ENCODE results near the gene RNF32.
A peak's percentile ranks its signal among the peaks of the same experiment; 100 is the strongest.

Gene RNF32

GRCh38 chr7:156669035-156669828 is 28.7 kb downstream of the RNF32 start:
- H3K36me3 Mint-ChIP-seq (ENCODE audit: low read depth): peaks cover 4% of the 10 kb centered on the region
- H3K4me3 Mint-ChIP-seq: no peak overlapping the region
- peaks cover 8% of the 10 kb centered on the region for H3K4me1 Mint-ChIP-seq
- H3K27me3 Mint-ChIP-seq (ENCODE audit: low read depth): no peaks in the 10 kb centered on the region
- H3K9me3 Mint-ChIP-seq: no peaks in the 10 kb centered on the region
- no peak overlapping the region for H3K27ac Mint-ChIP-seq
- TF ChIP-seq CTCF (IDR thresholded peaks at IDR 0.05; ENCODE audit: unreplicated experiment in 3 of 3): no peak

GRCh38 chr7:156673454-156673853 is 32.9 kb downstream of the RNF32 start:
- H3K4me1 Mint-ChIP-seq: peaks cover 13% of the 10 kb centered on the region
- H3K27me3 Mint-ChIP-seq (ENCODE audit: low read depth): no peaks in the 10 kb centered on the region
- H3K36me3 Mint-ChIP-seq (ENCODE audit: low read depth): peaks cover 26% of the 10 kb centered on the region
- no peak overlapping the region for H3K27ac Mint-ChIP-seq
- H3K4me3 Mint-ChIP-seq: peak overlapping the region in 1 of 3 experiments; percentile 58
- no peak for TF ChIP-seq CTCF (IDR thresholded peaks at IDR 0.05; ENCODE audit: unreplicated experiment in 3 of 3)
- no peaks in the 10 kb centered on the region for H3K9me3 Mint-ChIP-seq

- no peaks in the 10 kb centered on the region for H3K27me3 Mint-ChIP-seq (ENCODE audit: low read depth)
- H3K4me3 Mint-ChIP-seq: no peak overlapping the region
- no peaks in the 10 kb centered on the region for H3K9me3 Mint-ChIP-seq
- H3K36me3 Mint-ChIP-seq (ENCODE audit: low read depth): peaks cover 26% of the 10 kb centered on the region
- no peak overlapping the region for H3K27ac Mint-ChIP-seq
- H3K4me1 Mint-ChIP-seq: peaks cover 13% of the 10 kb centered on the region
- no peak for TF ChIP-seq CTCF (IDR thresholded peaks at IDR 0.05; ENCODE audit: unreplicated experiment in 3 of 3)
These were observed 33.3 kb downstream of the RNF32 start for GRCh38 chr7:156673902-156674301.

GRCh38 chr7:156675721-156676120 is 35.1 kb downstream of the RNF32 start:
- no peaks in the 10 kb centered on the region for H3K27me3 Mint-ChIP-seq (ENCODE audit: low read depth)
- no peaks in the 10 kb centered on the region for H3K9me3 Mint-ChIP-seq
- peaks cover 34% of the 10 kb centered on the region for H3K36me3 Mint-ChIP-seq (ENCODE audit: low read depth)
- H3K27ac Mint-ChIP-seq: no peak overlapping the region
- H3K4me3 Mint-ChIP-seq: no peak overlapping the region
- peaks cover 13% of the 10 kb centered on the region for H3K4me1 Mint-ChIP-seq
- TF ChIP-seq CTCF (IDR thresholded peaks at IDR 0.05; ENCODE audit: unreplicated experiment in 3 of 3): no peak

- H3K27ac Mint-ChIP-seq: no peak overlapping the region
- H3K4me1 Mint-ChIP-seq: peaks cover 13% of the 10 kb centered on the region
- TF ChIP-seq CTCF (IDR thresholded peaks at IDR 0.05; ENCODE audit: unreplicated experiment in 3 of 3): no peak
- no peaks in the 10 kb centered on the region for H3K27me3 Mint-ChIP-seq (ENCODE audit: low read depth)
- no peaks in the 10 kb centered on the region for H3K9me3 Mint-ChIP-seq
- H3K4me3 Mint-ChIP-seq: no peak overlapping the region
- peaks cover 34% of the 10 kb centered on the region for H3K36me3 Mint-ChIP-seq (ENCODE audit: low read depth)
These were observed 35.7 kb downstream of the RNF32 start for GRCh38 chr7:156676263-156676662.
